Mammary epithelial cell (primary cell): ENCODE data around the gene LNPK.

Source experiments
- EZH2 ChIP-seq: IDR thresholded peaks from 2 replicates; pipeline ENCODE4 v1.6.1; 2012; ENCODE audit warnings: low read length, inconsistent platforms, borderline replicate concordance
- TF ChIP-seq, protein P1 (sequence below), 2 donors: IDR thresholded peaks in 1 of 2; conservative IDR thresholded peaks in 1 of 2; 2 replicates each; pipeline ENCODE4 v1.5.1; 2011 to 2012; ENCODE audit warnings: inconsistent platforms in 2 of 2, low read length in 2 of 2, mild to moderate bottlenecking in 2 of 2, control low read depth in 1 of 2, low read depth in 1 of 2; ENCODE audit not compliant: insufficient read depth in 1 of 2; ENCODE audit errors: extremely low read depth in 1 of 2

DNA sequence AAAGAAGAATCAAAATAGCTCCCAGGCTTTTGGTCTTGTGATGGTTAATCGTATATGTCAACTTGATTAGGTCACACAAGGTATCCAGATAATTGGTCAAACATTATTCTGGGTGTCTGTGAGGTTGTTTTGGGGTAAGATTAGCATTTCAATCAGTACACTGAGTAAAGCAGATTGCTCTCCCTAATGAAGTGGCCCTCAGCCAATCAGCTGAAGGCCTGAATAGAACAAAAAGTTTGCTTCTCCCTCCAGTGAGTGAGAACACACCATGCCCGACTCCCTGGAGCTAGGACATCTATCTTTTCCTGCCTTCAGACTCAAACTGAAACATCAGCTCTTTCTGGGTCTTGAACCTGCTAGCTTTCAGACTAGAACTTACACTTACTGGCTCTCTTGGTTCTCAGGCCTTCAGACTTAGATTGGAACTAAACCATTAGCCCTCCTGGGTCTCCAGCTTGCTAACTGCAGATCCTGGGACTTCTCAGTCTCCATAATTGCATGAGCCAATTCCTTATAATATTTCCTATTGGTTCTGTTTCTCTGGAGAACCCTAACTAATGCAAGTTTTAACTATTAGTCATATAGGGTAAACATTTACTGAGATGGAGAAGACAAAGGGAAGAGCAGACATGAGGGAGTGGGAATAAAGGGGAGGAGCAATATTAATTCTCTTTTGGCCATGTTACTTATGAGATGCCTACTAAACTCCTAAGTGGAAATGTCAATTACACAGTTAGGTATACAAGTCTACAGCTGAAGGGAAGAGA, 25.5 kb downstream of the LNPK start:
- TF ChIP-seq, protein P1, sequence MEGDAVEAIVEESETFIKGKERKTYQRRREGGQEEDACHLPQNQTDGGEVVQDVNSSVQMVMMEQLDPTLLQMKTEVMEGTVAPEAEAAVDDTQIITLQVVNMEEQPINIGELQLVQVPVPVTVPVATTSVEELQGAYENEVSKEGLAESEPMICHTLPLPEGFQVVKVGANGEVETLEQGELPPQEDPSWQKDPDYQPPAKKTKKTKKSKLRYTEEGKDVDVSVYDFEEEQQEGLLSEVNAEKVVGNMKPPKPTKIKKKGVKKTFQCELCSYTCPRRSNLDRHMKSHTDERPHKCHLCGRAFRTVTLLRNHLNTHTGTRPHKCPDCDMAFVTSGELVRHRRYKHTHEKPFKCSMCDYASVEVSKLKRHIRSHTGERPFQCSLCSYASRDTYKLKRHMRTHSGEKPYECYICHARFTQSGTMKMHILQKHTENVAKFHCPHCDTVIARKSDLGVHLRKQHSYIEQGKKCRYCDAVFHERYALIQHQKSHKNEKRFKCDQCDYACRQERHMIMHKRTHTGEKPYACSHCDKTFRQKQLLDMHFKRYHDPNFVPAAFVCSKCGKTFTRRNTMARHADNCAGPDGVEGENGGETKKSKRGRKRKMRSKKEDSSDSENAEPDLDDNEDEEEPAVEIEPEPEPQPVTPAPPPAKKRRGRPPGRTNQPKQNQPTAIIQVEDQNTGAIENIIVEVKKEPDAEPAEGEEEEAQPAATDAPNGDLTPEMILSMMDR (conservative IDR thresholded peaks at IDR 0.05 in 1 of 2, IDR thresholded peaks at IDR 0.05 in 1 of 2; ENCODE audit: extremely low read depth in 1 of 2, insufficient read depth in 1 of 2, low read depth in 1 of 2, low read length in 2 of 2) = no peak
- no peak for TF ChIP-seq EZH2
